K562 (cell line): ENCODE results near the gene PARD3B. TPM values are rescaled to one million over a fixed set of nuclear protein-coding genes. Genes with fewer than 3 reads are reported as not detected.

ENCODE experiments used
- ATAC-seq: fragments of 200-7000 bp; cut with Tn5 transposase; 3 replicates; pipeline ENCODE4 v1.9.1; 2020; ENCODE audit warnings: moderate library complexity
- BruUV-seq: library from RNA; stranded (reverse); fragments of 400-500 nt; replicated peaks from 2 replicates; lab custom pipeline; 2021; lab: Mats Ljungman, UMichigan
- CTCF ChIA-PET: fragments of 300-600 bp; formaldehyde crosslinking; extraction: SDS; loops from one replicate; lab custom pipeline; 2021; ENCODE audit warnings: low intra/inter-chr PET ratio; lab: Yijun Ruan, JAX
- POLR2A ChIA-PET: fragments of 300-600, 350-650 bp; sonication (Branson Sonifier 250); formaldehyde crosslinking; extraction: SDS; loops from one replicate; lab custom pipeline; 2021; ENCODE audit warnings: antibody characterized with exemption, inconsistent platforms; lab: Yijun Ruan, JAX
- DNase-seq, 4 experiments: peaks; one replicate each; pipeline versions ENCODE4 v3.0.0 to v3.0.0-alpha.2; 2011 to 2018; ENCODE audit warnings: low spot score in 3 of 4, mixed read lengths in 3 of 4; ENCODE audit errors: extremely low read depth in 1 of 4
- FAIRE-seq: peaks from 2 replicates; lab custom pipeline; 2011; peaks lifted over from hg19 to GRCh38; lab: Jason Lieb, UNC
- H2AFZ ChIP-seq: 2 replicates; pipeline ENCODE4 v1.6.0; 2011; ENCODE audit warnings: low read depth, low read length, control low read depth, inconsistent platforms
- H3K27ac ChIP-seq: fragments of 200-600 bp; 3 replicates; pipeline ENCODE4 v1.8.0; 2011; ENCODE audit warnings: low read depth, mild to moderate bottlenecking, control low read depth, inconsistent platforms, low read length, moderate library complexity, mixed read lengths; ENCODE audit errors: extremely low read depth
- H3K27me3 ChIP-seq, 2 experiments: fragments of 300-600 bp in 1 of 2; 2 replicates in 1 of 2; 3 replicates in 1 of 2; pipeline versions ENCODE4 v1.6.0 to v1.8.0; 2011; ENCODE audit warnings: inconsistent platforms in 2 of 2, low read length in 2 of 2, mild to moderate bottlenecking in 1 of 2, mixed read lengths in 1 of 2, moderate library complexity in 1 of 2; ENCODE audit not compliant: control insufficient read depth in 2 of 2, insufficient read depth in 2 of 2
- H3K36me3 ChIP-seq: fragments of 300-600 bp; 3 replicates; pipeline ENCODE4 v1.8.0; 2011; ENCODE audit warnings: mild to moderate bottlenecking, low read length, inconsistent platforms; ENCODE audit not compliant: control insufficient read depth, insufficient read depth
- H3K4me1 ChIP-seq, 2 experiments: fragments of 200-600 bp in 1 of 2; replicated peaks in 1 of 2; 2 replicates in 1 of 2; 3 replicates in 1 of 2; pipeline versions ENCODE4 v1.5.1 to v1.8.0; 2011; ENCODE audit warnings: inconsistent platforms in 2 of 2, low read length in 2 of 2, mild to moderate bottlenecking in 1 of 2, mixed read lengths in 1 of 2, moderate library complexity in 1 of 2; ENCODE audit not compliant: control insufficient read depth in 2 of 2, insufficient read depth in 2 of 2
- H3K4me2 ChIP-seq: 2 replicates; pipeline ENCODE4 v1.6.1; 2011; ENCODE audit warnings: low read length, control low read depth, inconsistent platforms, mixed read lengths; ENCODE audit not compliant: insufficient read depth
- H3K4me3 ChIP-seq: fragments of 200-600 bp; sonication (generic), shearing (Covaris generic); 2 replicates; pipeline ENCODE4 v1.5.1; 2016; ENCODE audit warnings: control low read depth, inconsistent platforms
- H3K79me2 ChIP-seq: fragments of 200-600 bp; 3 replicates; pipeline ENCODE4 v1.8.0; 2011; ENCODE audit warnings: low read length, inconsistent platforms; ENCODE audit not compliant: control insufficient read depth, insufficient read depth
- H3K9ac ChIP-seq, 2 experiments: 2 replicates each; pipeline versions ENCODE4 v1.6.0 to v1.6.1; 2011; ENCODE audit warnings: low read depth in 2 of 2, low read length in 2 of 2, control low read depth in 1 of 2, inconsistent platforms in 1 of 2, mild to moderate bottlenecking in 1 of 2, mixed read lengths in 1 of 2; ENCODE audit not compliant: insufficient read depth in 1 of 2
- H3K9me1 ChIP-seq: one replicate; pipeline ENCODE4 v1.6.0; 2011; ENCODE audit warnings: inconsistent platforms, mild to moderate bottlenecking, low read length, moderate library complexity; ENCODE audit not compliant: control insufficient read depth, insufficient read depth
- H3K9me3 ChIP-seq: replicated peaks from 2 replicates; pipeline ENCODE4 v1.5.1; 2011; ENCODE audit warnings: low read depth, low read length, inconsistent platforms; ENCODE audit not compliant: control insufficient read depth, insufficient read depth
- H4K20me1 ChIP-seq: replicated peaks from 2 replicates; pipeline ENCODE4 v1.6.1; 2011; ENCODE audit warnings: low read length, inconsistent platforms, mixed read lengths; ENCODE audit not compliant: control insufficient read depth, insufficient read depth
- CBX5 ChIP-seq: IDR thresholded peaks from 2 replicates; pipeline ENCODE4 v1.6.1; 2014; ENCODE audit warnings: low read depth, borderline replicate concordance
- HNRNPH1 ChIP-seq: fragments of 200-400 bp; formaldehyde crosslinking; optimal IDR thresholded peaks from 2 replicates; pipeline ENCODE3; 2017; ENCODE audit warnings: low read depth, mild to moderate bottlenecking, low read length, moderate library complexity
- NFATC3 ChIP-seq: fragments of 450-650 bp; IDR thresholded peaks from 2 replicates; pipeline ENCODE4 v1.6.1; 2017; ENCODE audit warnings: mild to moderate bottlenecking
- PHF20 ChIP-seq: fragments of 450-650 bp; IDR thresholded peaks from 2 replicates; pipeline ENCODE4 v1.6.1; 2018; ENCODE audit not compliant: partially characterized antibody
- POLR3A ChIP-seq: IDR thresholded peaks from 2 replicates; pipeline ENCODE4 v1.6.1; 2011; ENCODE audit warnings: borderline replicate concordance, mild to moderate bottlenecking, moderate library complexity; ENCODE audit not compliant: insufficient read length, insufficient read depth; ENCODE audit errors: extremely low read depth
- U2AF2 ChIP-seq: fragments of 200-400 bp; formaldehyde crosslinking; optimal IDR thresholded peaks from 2 replicates; pipeline ENCODE3; 2017; ENCODE audit warnings: low read depth, mild to moderate bottlenecking, low read length
- ZFX ChIP-seq: sonication (generic); formaldehyde crosslinking; IDR thresholded peaks from 2 replicates; pipeline ENCODE4 v1.8.0; 2022; ENCODE audit warnings: mild to moderate bottlenecking, missing genetic modification reagents, moderate library complexity
- ZNF445 ChIP-seq: fragments of 250-450 bp; sonication (Bioruptor Pico); IDR thresholded peaks from 2 replicates; pipeline ENCODE4 v1.4.0; 2020; ENCODE audit warnings: low read depth, mild to moderate bottlenecking, moderate library complexity
- ZNF766 ChIP-seq: fragments of 200-800 bp; sonication (Bioruptor generic); conservative IDR thresholded peaks from 2 replicates; pipeline ENCODE4 v1.6.1; 2016; ENCODE audit warnings: missing genetic modification characterization, missing compliant biosample characterization
- WGBS: fragments of 100-300 bp; shearing (Covaris generic); methylation state at CpG from one replicate; pipeline ENCODE4 v1.1.6; 2016; ENCODE audit warnings: low coverage, mixed read lengths; ENCODE audit not compliant: insufficient coverage; ENCODE audit errors: missing lambda C conversion rate; 5-methylcytosine and 5-hydroxymethylcytosine counted together
- in situ Hi-C: fragments of 300-500 bp; cut with MboI; formaldehyde crosslinking; loops from 4 replicates; pipeline ENCODE4 v1.15.0; 2018; ENCODE audit warnings: inconsistent platforms, mixed read lengths
- intact Hi-C: fragments of 100-400 bp; cut with micrococcal nuclease; formaldehyde crosslinking; loops from 2 replicates; pipeline ENCODE4 v1.14.2; 2022
- polyA plus RNA-seq, 8 experiments: library from polyadenylated mRNA; depleted of rRNA in 4 of 8; stranded (reverse) in 5 of 8; unstranded in 3 of 8; fragments of >200 nt; fragmentation: Nextera tagmentation in 2 of 8; fragmentation: Illumina TruSeq in 1 of 8; extraction: Ambion mirVana in 2 of 8; extraction: Trizol in 1 of 8; gene quantifications; 2 replicates each; pipeline versions ENCODE4 v1.2.1 to v1.2.3, GENCODE V29; 2011 to 2014; ENCODE audit warnings: inconsistent platforms in 1 of 8, missing spikeins in 1 of 8
- total RNA-seq, 7 experiments: library from RNA; depleted of rRNA in 6 of 7; stranded (reverse); fragments of >200 nt in 6 of 7; fragmentation: Illumina TruSeq in 2 of 7; extraction: Trizol in 2 of 7; gene quantifications; 2 replicates each; pipeline versions ENCODE4 v1.2.1 to v1.2.3, GENCODE V29; 2011 to 2021; ENCODE audit warnings: low replicate concordance in 1 of 7
- TF ChIP-seq, protein P1 (sequence below): sonication (generic); formaldehyde crosslinking; IDR thresholded peaks from 2 replicates; pipeline ENCODE4 v1.8.0; 2022; ENCODE audit warnings: mild to moderate bottlenecking, low read depth, missing genetic modification reagents
- TF ChIP-seq, protein P2 (sequence below): sonication (generic); formaldehyde crosslinking; IDR thresholded peaks from 2 replicates; pipeline ENCODE4 v1.5.0; 2020; ENCODE audit warnings: missing genetic modification reagents
- TF ChIP-seq, protein P3 (sequence below): sonication (generic); formaldehyde crosslinking; IDR thresholded peaks from 2 replicates; pipeline ENCODE4 v1.8.0; 2022; ENCODE audit warnings: missing genetic modification reagents, mild to moderate bottlenecking, borderline replicate concordance

Gene PARD3B
- total and polyA plus RNA-seq, 9 of the 15 experiments (the other 6 are each of a cell fraction or from before 2014, with no cell fraction given) = 0.15 to 3.0 (median 1.1) TPM

DNA sequence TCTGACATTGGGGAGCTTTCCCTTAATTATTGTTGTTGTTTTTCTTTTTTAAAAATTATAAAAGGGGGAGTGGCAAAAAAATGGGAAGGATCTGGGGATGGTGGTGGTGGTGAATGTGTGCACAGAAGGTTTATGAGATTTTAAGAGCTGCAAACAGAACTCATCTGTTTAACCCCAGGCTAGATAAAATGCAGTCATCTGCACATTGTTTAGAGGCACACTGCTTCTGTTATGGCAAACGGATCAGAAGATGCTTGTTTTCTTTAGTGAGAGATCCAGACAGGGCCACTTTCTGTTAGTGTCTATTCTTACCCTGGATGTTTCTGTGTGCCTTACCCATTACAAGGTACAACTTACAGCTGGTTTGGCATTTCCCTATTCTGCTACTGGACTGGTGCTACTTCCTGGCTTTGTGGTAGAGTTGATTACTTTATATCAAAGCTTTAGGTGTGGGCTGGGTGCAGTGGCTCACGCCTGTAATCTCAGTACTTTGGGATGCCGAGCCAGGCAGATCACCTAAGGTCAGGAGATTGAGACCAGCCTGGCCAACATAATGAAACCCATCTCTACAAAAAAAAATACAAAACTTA, 1068.8 kb downstream of the PARD3B start:
- no peak for FAIRE-seq

More for the DNA sequence above, 1068.8 kb downstream of the PARD3B start:
- no peak overlapping the region for H3K4me2 ChIP-seq
- WGBS = 6% methylated on average over 3 of the region's 3 CpGs
- no peaks in the 10 kb centered on the region; a peak in 2 of 5 replicates for H3K4me1 ChIP-seq
- H3K4me3 ChIP-seq = no peak overlapping the region
- ATAC-seq = no peak
- TF ChIP-seq NFATC3 (no peak), U2AF2 (no peak), HNRNPH1 (no peak), POLR3A (no peak), ZNF766 (CRISPR knock-in tag) (no peak), ZNF445 (CRISPR knock-in tag) (no peak), PHF20 (no peak), CBX5 (no peak), ZFX (CRISPR knock-in tag) (no peak)
- TF ChIP-seq, protein P1, sequence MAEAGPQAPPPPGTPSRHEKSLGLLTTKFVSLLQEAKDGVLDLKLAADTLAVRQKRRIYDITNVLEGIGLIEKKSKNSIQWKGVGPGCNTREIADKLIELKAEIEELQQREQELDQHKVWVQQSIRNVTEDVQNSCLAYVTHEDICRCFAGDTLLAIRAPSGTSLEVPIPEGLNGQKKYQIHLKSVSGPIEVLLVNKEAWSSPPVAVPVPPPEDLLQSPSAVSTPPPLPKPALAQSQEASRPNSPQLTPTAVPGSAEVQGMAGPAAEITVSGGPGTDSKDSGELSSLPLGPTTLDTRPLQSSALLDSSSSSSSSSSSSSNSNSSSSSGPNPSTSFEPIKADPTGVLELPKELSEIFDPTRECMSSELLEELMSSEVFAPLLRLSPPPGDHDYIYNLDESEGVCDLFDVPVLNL (CRISPR knock-in tag) = no peak
- TF ChIP-seq, protein P2, sequence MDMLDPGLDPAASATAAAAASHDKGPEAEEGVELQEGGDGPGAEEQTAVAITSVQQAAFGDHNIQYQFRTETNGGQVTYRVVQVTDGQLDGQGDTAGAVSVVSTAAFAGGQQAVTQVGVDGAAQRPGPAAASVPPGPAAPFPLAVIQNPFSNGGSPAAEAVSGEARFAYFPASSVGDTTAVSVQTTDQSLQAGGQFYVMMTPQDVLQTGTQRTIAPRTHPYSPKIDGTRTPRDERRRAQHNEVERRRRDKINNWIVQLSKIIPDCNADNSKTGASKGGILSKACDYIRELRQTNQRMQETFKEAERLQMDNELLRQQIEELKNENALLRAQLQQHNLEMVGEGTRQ (CRISPR knock-in tag) = no peak
- TF ChIP-seq, protein P3, sequence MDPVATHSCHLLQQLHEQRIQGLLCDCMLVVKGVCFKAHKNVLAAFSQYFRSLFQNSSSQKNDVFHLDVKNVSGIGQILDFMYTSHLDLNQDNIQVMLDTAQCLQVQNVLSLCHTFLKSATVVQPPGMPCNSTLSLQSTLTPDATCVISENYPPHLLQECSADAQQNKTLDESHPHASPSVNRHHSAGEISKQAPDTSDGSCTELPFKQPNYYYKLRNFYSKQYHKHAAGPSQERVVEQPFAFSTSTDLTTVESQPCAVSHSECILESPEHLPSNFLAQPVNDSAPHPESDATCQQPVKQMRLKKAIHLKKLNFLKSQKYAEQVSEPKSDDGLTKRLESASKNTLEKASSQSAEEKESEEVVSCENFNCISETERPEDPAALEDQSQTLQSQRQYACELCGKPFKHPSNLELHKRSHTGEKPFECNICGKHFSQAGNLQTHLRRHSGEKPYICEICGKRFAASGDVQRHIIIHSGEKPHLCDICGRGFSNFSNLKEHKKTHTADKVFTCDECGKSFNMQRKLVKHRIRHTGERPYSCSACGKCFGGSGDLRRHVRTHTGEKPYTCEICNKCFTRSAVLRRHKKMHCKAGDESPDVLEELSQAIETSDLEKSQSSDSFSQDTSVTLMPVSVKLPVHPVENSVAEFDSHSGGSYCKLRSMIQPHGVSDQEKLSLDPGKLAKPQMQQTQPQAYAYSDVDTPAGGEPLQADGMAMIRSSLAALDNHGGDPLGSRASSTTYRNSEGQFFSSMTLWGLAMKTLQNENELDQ = no peak
- TF ChIP-seq, all 486 proteins: peak for 0
- Histone ChIP-seq H3K9ac (no peak overlapping the region), H3K27me3 (peaks cover 0 to 6% of the 10 kb centered on the region in 2 experiments; a peak in 1 of 5 replicates), H2AFZ (no peak overlapping the region), H3K36me3 (no peaks in the 10 kb centered on the region), H4K20me1 (no peaks in the 10 kb centered on the region), H3K79me2 (no peaks in the 10 kb centered on the region), H3K9me3 (no peaks in the 10 kb centered on the region), H3K9me1 (no peaks in the 10 kb centered on the region), H3K27ac (no peak overlapping the region)
- ChIA-PET CTCF (no interaction called here), POLR2A (interaction anchor here (0.5 kb wide), 1 partner anchor 85 kb away, joined by 3 read pairs; no protein-coding TSS in a partner anchor)
- intact Hi-C loops = no loop called here
- no TSS peak for BruUV-seq
- no peak for DNase-seq
- in situ Hi-C loops = no loop called here
